ELR (cell line): ENCODE data around the gene ELL3.
"Not testable (repeated sequence)": the region's sequence is repeated elsewhere in the genome, so short reads cannot be mapped to it uniquely, and the experiment has no call there.

Source experiments
- DNase-seq: peaks from one replicate; pipeline ENCODE4 v3.0.0-alpha.2; 2015; ENCODE audit warnings: low read depth

Gene ELL3

DNA sequence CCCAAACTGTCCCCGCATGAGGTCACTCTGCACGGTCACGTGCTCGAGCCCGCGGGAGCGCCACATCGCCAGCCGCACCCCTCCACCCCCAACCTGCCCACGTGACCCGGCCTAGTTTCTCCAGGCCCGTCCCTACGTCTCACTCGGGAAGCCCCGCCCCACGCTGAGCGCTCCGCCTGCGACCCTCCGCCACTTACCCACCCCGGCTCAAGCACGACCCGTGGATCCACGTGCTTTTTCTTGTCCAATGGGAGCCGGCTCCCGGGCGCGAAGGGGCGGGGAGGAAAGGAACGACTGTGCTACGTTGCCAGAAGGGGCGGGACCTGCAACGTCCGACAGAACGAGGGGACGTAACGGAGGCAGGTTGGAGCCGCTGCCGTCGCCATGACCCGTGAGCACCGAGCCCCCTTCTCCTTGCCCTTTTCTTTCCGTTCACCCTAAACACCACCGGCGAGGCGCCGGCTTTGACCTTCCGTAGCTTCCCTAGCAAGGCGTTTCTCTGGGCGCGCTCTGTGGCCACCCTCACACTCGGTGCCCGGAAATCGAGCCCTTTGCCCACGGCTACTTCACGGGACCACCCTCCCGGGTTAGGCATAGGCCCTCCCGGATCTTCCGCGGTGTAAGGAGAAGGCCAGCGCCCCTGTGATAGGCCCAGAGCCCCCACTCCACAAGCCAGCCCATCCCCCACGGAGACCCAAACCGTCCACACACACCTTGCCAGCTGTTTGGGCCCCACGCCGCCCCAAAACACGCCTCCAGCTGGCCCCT is 15.4 kb upstream of the ELL3 start, which contains the start of gene SERF2:
TSS of gene SERF2 (plus strand) at position 328 of the 768 bp plus-strand sequence. CDS start at position 385, 57 bp downstream.
- peak; percentile 99 for DNase-seq

DNA sequence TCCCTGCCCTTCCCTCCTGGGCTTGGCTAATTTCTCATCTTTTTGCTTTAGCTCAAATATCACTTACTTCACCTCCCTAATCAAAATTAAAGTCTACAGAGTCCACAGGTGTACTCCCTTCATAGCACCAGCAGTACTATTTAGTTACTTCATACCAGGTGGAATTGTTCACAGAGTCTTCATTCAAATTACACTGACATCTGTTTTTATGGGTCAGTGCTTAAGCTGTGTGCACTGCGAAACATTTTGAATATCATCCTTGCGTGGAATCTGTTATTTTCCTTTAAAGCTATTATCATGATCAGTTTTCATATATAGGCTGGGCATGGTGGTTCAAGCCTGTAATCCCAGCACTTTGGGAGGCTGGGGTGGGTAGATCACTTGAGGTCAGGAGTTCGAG is 12.6 kb upstream of the ELL3 start:
- no peak for DNase-seq

DNA sequence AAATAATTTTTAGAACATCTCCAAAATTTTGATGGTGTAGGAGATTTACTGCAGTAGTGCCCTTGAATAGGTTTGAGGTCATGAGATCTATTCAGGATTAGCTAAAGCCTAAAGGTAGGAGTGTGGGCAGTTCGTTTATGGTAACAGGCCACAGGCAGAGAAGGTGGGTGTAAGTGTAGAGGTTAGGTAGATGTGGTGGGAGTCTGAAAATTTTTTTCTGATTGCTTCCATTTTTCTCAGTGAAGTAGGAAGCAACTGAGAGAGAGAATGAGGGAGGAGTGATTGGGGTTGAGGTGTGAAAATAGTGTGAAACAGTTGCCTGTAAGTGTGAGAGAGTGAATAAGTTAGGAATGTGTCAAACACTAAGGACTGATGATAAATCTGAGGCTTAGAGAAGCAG is 2.2 kb upstream of the ELL3 start:
- DNase-seq, result no peak

DNA sequence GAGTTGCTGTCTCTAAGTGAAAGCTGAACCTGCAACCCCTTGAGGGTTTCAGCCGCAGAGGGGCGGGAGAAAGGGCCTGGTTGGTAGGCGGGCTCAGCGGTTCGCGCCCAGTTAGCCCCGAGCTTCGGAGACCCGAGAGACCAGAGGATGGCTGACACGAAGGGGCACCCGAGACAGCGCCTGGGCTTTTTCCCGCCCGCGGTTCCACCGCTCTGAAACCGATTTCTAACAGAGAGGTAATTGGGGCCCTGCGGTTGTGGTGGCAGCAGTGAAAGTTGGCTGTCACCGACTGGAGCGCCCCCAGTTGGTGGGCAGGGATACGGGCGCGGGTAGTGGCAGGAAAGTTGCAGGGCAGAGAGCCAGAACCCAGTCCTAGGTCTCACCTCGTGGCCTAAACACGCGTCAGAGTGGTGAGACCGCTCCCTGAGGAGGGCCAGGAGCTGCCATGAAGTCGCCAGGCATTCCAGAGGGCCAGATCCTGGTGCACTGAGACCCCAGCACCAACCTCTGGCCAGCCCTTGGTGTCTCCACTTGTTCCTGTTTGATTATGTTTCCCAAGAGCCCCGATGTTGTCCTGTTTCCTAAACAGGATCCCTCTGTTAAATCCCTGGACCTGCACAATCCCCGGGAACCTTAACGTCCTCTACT is 625 bp upstream of the ELL3 start:
- DNase-seq, result peak; percentile 84

DNA sequence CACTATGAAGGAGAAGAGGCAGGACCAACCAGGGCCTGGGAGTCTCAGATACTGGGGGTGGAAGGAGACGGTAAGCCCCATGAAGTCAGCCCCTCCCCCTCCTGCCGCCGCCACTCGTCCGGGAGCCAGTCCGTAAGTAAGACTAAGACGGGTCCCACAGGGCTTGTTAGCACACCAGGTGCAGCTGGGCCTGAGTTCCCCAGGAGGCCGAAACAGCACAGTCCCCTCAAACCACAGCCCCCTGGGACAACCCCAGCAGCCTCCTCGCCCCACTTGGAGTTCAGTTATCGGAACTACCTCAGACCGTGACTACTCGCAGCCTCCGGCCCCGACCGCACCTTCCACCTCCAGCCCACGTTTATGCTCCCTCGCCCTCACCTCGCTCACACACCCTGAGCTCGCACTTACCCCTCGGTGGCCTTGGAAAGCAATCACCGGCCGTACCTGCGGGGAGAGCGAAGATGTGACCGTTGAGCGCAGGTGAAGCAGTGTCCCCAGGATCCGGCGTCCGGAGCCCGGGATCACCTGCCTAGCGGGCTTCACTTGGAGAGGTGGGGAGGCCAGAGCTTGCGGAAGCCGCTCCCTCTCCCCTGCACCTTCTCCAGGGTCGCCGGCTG is 557 bp downstream of the ELL3 start:
- no peak for DNase-seq

DNA sequence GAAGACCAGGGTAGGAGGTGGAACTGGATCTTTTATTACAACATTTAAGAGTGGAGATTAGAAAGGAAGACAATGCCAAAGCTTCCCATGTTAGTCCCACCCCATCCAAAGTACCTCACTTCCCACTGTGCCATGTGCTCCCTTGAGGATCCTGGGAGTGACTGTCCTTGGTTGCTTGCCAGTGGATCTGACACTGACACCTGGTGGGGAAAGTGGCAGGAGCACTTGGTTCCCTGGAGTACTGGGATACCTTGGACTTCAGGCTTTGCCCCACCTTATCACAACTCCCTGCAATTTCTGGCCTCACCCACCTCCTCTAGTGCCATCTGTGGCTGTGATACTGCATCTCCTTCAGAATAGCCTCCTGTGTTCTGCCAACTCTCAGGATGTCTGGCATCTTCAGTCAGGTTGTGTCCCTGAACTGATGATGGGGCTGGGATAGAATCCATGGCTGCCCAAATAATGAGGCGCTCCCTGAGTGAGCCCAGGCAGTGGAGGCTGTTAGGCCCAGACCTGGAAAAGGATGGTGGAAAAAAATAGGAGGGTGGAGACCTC is 1.3 kb downstream of the ELL3 start:
- peak; percentile 71 for DNase-seq

DNA sequence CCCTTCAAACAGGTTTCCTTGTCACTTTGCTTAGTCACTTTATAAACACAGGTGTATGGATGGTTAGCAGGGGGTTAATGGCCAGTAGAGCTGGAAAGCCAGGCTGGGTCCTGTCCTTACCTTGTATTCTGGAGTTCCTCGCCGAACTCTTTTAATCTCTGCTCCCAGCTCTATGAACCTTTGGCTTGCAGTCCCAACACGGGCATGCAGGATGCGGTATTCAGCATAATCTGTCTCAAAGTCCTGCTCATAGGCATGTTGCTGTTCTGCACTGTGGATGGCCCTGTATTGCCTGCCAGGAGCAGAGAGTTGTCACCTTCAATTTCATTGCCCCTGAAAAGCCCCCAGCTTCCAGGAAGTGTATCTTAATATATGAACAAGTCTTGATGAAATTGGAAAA is 2.7 kb downstream of the ELL3 start:
- no peak for DNase-seq

DNA sequence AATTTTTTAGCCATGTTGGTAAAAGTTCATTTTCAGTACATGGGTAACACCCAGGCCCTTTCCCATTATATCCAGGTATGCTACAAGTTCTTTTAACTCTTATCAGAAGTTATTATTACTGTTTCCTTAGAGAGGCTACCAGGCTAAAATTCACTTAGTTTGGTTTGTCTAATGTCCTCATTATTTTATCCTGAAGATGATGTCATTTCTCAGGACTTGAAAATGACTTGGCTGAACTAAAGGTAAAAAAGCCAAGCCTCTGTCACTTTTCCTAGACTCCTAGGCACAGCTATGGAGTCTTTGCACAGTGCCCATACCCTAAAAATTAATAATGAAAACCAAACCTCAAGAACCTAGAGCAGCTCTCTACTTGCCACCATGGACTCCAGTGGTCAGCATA is 4.1 kb downstream of the ELL3 start:
- DNase-seq, result no peak

DNA sequence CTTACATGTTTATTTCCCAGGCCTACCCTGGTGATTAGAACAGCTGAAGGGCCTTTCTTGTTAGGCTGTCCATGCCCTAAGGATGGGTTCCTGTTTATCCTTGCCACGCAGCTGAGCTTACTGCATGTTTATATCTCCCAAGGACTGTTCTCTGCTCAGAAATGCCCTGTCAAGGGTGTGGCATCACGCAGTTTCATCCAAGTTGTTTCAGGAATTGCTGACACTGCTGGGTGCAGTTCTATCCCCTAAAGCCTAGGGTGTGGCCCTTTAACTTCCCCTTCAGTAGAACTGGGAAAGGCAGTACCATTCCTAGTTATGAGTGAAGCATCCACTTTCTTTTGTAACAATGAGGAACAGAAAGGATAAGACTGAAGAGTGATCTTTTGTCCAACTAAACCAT is 5.0 kb downstream of the ELL3 start:
- DNase-seq, result no peak

DNA sequence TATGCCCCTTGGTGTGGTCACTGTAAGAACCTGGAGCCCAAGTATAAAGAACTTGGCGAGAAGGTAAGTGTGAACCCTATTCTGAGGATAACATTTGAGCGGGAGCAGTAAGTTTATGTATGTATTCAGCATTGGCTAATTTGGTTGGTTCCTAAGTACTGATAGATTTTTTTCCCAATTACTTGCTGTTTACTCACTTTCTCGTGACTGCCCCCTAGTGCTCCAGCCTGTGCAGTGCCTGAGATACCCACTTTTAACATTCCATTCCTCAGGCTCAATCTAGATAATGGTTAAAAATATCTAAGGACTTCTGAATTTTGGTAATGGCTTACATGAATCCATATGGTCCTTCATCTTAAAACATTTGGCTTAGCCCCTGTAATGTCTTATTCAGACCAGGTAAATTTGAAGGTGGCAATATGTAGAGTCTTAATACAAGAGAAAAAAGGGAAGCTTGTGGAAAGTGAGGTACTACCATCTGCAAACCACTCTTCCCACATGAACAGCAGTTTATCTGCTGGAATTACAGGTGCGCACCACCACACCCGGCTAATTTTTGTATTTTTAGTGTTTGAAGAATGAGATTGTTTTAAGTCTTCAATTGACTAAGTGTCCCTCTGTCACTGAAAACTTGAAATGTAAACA is 7.1 kb downstream of the ELL3 start:
- DNase-seq, result peak; percentile 75

DNA sequence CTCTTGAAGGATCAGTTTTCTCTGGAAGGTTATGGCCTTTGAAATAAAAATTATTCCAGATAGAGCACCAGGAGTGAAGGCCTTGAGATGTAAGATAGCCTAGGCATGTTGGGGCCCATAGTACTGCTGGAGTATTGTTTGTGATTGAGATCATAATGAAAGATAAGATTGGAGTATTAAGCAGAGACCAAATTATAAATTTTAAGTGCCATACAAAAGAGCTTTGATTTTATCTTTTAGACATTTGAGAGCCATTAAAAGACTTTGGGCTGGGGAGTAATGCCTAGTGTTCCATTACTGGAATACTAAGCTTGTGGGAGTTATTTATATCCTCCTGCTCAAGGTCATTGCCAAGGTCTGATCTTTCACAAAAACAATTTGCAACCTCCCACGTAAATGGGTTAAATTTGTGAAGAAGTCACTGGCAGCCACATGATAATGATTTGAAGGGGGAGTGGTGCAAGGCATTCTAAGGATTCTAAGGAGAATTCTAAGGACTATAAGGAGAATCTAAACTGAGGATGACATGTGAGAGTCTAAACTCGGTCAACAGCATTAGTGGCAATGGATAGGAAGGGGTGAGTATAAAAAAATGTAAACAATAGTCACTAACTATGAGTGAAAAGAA is 12.8 kb downstream of the ELL3 start:
- no peak for DNase-seq

DNA sequence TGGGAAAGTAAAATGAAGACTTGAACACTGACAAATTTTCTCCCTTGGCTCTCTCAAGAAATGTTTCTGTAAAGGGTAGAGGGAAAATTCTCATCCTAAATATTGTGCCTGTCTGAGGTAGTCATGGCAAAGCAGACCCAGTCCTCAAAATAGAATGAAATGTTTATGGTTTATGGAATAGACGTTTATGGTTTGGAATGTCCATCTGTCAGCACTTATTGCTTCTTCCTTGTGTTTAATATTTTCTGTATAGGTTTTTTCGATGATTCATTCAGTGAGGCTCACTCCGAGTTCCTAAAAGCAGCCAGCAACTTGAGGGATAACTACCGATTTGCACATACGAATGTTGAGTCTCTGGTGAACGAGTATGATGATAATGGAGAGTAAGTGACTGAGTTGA is 13.9 kb downstream of the ELL3 start:
- DNase-seq, result peak; percentile 6

DNA sequence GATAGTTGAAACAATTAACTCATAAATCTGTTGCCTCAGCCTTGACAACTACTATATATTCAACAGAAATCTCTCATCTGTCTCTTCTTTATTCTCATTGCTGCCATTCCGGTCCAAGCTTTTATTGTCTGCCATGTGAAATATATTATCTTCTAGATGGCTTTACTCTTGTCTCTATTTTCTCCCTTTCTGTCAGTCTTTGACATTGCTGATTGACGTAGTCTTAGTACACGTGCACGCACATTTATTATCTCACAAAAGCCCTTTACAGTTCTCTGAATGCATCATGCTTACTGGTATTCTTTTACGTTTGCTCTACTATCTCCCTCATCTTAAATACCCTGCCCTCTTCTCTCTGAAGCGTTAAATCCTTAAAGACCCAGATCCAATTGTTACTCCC is 24.9 kb downstream of the ELL3 start:
- no peak for DNase-seq

DNA sequence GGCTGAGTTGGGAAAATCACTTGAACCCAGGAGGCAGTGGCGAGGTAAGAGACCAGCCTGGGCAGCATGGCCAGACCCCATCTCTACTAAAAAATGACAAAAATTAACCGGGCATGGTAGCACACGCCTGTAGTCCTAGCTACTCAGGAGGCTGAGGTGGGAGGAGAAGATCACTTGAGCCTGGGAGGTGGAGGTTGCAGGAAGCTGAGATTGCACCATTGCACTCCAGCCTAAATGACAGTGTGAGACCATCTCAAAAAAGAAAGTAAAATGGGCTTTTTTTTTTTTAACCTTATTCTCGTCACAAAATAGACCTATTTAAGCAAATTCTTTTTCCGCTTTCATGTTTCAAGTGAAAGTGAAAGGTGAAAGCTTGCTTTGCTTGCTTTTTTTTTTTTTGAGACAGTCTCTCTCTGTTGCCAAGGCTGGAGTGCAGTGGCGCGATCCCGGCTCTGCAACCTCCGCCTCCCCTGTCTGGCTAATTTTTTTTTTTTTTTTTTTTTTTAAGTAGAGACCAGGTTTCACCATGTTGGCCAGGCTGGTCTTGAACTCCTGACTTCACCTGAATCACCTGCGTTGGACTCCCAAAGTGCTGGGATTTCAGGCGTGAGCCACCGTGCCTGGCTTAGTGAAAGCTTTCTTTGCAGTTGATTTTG is 26.9 kb downstream of the ELL3 start:
- no peak for DNase-seq

DNA sequence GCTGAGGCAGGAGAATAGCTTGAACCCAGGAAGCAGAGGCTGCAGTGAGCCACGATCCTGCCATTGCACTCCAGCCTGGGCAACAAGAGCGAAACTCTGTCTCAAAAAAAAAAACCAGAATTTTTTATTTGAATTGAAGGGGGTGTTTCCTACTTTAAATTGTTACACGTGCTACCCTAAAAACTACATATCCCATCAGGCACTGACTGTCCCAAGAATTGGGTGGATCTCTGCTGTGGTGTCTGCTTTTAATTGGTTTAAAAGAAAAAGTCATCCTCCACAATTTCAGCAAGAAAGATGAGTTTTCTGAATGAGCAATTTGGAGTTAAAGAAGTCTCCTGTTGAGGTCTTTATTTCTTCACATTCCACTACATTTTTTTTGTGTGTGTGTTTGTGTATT is 28.4 kb downstream of the ELL3 start:
- peak; percentile 22 for DNase-seq

DNA sequence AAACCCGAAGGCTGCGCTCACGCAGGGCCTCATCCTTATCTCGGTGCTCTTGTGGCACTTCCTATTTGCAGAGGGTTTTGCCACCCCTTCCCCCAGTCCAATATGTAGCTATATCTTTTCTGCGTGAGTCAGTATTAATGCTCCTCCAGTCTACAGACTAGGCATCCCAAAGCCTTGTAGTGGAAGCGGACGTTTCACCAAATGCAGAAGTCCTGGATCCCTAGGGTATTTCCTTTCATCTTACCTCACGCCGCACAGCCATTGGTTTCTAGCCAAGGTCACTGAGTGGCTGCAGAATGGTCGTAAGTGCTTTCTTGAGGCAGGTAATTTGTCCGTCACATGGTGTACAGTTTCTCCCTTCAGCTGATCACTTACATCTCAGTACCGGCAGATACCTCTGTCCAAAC is 29.9 kb downstream of the ELL3 start:
- DNase-seq, result peak; percentile 59

DNA sequence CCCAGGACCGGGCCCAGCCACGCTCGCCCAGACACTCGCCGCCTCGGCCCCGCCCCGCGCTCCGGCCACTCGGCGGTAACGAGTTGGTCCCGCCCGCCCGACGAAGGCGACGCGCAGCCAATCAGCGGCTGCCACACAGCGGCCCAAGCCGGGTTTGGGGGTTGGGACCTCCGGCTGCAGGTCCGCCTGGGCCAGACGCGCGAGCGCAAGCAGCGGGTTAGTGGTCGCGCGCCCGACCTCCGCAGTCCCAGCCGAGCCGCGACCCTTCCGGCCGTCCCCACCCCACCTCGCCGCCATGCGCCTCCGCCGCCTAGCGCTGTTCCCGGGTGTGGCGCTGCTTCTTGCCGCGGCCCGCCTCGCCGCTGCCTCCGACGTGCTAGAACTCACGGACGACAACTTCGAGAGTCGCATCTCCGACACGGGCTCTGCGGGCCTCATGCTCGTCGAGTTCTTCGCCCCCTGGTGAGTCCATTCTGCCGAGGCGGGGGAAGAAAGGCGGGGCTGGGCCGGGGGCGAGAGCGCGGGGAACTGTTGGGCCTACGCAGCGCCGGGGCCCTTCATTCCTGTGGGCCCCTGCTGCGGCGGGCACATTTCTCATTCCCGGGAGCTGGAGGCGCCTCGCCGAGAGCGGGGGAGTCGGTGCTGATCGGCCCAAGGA is 30.4 kb downstream of the ELL3 start, which contains the start of gene PDIA3:
TSS of gene PDIA3 (plus strand) at position 194 of the 658 bp plus-strand sequence. CDS start at position 296, 102 bp downstream.
- DNase-seq, result peak; percentile 90

DNA sequence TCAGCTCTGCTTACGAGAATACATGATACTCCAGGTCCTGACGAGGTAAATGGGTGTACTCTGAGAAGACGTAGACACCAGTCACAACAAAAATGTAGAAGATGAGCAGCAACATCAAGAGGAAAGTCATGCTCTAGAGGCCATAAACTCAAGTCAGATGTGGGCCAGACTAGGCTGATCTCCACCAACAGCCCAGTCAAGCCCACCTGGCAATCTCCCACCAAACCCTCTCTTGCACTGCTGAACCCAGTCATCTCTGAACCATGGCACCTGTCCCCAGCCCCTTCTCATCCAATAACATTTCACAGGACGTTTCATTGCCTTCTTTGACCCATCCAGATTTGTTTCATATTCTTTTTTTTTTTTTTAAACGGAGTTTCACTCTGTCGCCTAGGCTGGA is 41.4 kb downstream of the ELL3 start:
- no peak for DNase-seq

DNA sequence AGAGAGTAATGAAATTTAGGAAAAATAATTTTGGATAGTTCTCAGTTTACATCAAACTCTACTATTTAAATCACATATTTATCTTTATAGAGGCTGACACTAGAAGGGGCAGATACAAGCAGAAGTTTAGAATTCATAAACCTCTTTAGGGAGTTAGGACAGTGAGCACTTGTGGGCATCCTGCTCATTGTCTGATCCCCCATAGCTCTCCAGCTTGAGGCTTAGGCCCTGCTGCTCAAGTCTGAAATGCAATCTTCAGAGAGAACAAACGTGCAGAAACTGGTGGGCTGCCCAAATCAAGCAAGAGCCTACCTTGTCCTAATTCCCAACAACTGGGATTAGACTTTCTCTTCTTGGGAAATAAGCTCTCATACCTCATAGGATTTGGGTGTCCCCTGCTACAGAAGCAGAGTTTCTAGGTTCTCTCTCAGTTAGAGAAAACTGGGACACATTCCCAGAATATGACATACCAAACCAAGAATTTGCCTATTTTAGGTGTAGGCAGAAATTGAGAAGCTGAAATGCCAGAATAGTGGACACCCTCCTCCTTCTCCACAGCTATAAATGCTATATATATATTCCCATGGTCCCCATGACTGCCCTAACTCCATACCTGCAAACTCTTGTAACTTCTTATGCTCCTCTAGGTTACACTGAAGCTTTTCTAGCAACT is 48.6 kb downstream of the ELL3 start:
- peak; percentile 4 for DNase-seq

DNA sequence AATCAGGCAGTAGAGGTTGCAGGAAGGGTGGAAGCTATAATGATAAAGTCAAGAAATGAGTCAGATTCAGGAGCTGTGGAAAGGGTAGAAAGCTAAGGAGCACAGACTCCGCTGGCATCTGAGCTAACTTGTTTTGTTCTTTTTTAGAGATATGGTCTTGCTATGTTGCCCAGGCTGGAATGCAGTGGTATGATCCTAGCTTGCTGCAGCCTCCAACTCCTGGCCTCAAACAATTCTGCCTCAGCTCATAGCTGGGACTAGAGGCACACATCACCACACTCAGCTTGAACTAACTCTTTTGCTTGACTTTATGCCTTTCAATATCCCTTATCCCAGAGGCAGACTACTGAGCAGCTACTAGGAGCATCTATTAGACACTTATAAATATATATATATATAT is 50.5 kb downstream of the ELL3 start:
- DNase-seq, result not testable (repeated sequence)
